ENCODE results near the gene ATP1A2.

Gene ATP1A2

GRCh38 chr1:160074865-160075264 lies 40.7 kb upstream of the ATP1A2 start:
- no peak for TF ChIP-seq CTCF (IDR thresholded peaks at IDR 0.05; ENCODE audit: low read length, missing control alignments)
- no peak for DNase-seq (ENCODE audit: low read depth)
- H3K4me3 ChIP-seq (replicated peaks; ENCODE audit: low read depth, low read length), result no peak overlapping the region

GRCh38 chr1:160075836-160076235 lies 39.7 kb upstream of the ATP1A2 start:
- DNase-seq (ENCODE audit: low read depth), result no peak
- no peak overlapping the region for H3K4me3 ChIP-seq (replicated peaks; ENCODE audit: low read depth, low read length)
- TF ChIP-seq CTCF (IDR thresholded peaks at IDR 0.05; ENCODE audit: low read length, missing control alignments), result no peak

GRCh38 chr1:160076295-160076694 lies 39.3 kb upstream of the ATP1A2 start:
- H3K4me3 ChIP-seq (replicated peaks; ENCODE audit: low read depth, low read length), result no peak overlapping the region
- no peak for DNase-seq (ENCODE audit: low read depth)
- TF ChIP-seq CTCF (IDR thresholded peaks at IDR 0.05; ENCODE audit: low read length, missing control alignments), result no peak

- TF ChIP-seq CTCF (IDR thresholded peaks at IDR 0.05; ENCODE audit: low read length, missing control alignments), result no peak
- no peak for DNase-seq (ENCODE audit: low read depth)
- H3K4me3 ChIP-seq (replicated peaks; ENCODE audit: low read depth, low read length), result no peak overlapping the region
These were observed 38.1 kb upstream of the ATP1A2 start for GRCh38 chr1:160077486-160077885.

- peak; percentile 27 for DNase-seq (ENCODE audit: low read depth)
- H3K4me3 ChIP-seq (replicated peaks; ENCODE audit: low read depth, low read length), result no peak overlapping the region
- peak; percentile 80 for TF ChIP-seq CTCF (IDR thresholded peaks at IDR 0.05; ENCODE audit: low read length, missing control alignments)
These were observed 36.9 kb upstream of the ATP1A2 start for GRCh38 chr1:160078512-160079195.

GRCh38 chr1:160079448-160079847 lies 36.1 kb upstream of the ATP1A2 start:
- H3K4me3 ChIP-seq (replicated peaks; ENCODE audit: low read depth, low read length), result no peak overlapping the region
- no peak for TF ChIP-seq CTCF (IDR thresholded peaks at IDR 0.05; ENCODE audit: low read length, missing control alignments)
- DNase-seq (ENCODE audit: low read depth), result no peak

Measured in fibroblast of pulmonary artery (primary cell).